ENCODE measurements around the gene ABCC4.
A peak's percentile ranks its signal among the peaks of the same experiment; 100 is the strongest.

ABCC4 gene

DNA sequence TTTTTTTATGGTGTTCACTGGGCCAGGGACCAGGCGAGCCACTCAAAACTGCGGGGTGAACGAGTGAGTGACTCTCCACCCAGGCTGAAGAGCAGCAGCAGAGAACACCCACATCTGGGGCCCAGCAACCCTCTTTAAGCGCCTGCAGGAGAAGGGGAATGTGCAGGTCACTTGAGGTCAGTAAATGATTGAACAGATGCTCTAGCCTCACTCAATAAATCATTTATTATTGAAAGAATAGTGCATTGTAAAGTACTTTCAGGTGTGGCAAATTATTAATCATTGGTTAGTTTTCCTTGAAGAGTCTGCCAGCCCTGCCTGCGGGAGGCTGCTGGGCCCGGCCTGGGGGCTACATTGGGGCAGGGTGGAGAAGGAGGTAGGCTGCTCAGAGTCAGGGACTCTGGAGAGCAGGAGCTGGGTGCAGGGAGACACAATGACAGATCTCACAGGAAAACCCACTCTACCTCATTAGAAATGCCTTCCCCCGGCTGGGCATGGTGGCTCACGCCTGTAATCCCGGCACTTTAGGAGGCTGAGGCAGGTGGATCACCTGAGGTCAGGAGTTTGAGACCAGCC is 42.5 kb downstream of the ABCC4 start:
- no peak for DNase-seq (ENCODE audit: low read depth)
- TF ChIP-seq, protein P1, sequence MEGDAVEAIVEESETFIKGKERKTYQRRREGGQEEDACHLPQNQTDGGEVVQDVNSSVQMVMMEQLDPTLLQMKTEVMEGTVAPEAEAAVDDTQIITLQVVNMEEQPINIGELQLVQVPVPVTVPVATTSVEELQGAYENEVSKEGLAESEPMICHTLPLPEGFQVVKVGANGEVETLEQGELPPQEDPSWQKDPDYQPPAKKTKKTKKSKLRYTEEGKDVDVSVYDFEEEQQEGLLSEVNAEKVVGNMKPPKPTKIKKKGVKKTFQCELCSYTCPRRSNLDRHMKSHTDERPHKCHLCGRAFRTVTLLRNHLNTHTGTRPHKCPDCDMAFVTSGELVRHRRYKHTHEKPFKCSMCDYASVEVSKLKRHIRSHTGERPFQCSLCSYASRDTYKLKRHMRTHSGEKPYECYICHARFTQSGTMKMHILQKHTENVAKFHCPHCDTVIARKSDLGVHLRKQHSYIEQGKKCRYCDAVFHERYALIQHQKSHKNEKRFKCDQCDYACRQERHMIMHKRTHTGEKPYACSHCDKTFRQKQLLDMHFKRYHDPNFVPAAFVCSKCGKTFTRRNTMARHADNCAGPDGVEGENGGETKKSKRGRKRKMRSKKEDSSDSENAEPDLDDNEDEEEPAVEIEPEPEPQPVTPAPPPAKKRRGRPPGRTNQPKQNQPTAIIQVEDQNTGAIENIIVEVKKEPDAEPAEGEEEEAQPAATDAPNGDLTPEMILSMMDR (IDR thresholded peaks at IDR 0.05; ENCODE audit: control insufficient read depth, insufficient read depth, low read depth, low read length, missing control alignments) = no peak
- H3K4me3 ChIP-seq (ENCODE audit: control insufficient read depth, low read depth, low read length) = no peak overlapping the region

DNA sequence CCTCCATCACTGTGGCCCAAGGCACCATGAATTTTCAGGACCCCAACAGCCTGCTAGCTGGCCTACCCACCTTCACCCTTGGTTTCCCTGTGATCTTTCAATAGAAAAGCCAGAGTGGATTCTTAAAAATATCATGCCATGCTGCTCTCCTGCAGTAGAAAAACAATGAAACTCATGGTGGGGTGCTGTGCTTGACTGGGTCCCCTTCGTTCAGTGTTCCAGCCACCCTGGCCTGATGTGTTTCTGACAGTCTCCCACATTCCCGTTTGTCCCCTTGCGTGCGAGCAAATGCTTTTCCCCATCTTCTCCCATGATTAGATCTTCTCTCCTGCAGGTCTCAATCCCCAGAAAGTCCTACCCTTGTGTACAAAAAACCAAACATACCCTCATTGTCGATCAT is 43.2 kb downstream of the ABCC4 start:
- no peak for DNase-seq (ENCODE audit: low read depth)
- TF ChIP-seq, protein P1 (IDR thresholded peaks at IDR 0.05; ENCODE audit: control insufficient read depth, insufficient read depth, low read depth, low read length, missing control alignments) = no peak
- no peak overlapping the region for H3K4me3 ChIP-seq (ENCODE audit: control insufficient read depth, low read depth, low read length)

DNA sequence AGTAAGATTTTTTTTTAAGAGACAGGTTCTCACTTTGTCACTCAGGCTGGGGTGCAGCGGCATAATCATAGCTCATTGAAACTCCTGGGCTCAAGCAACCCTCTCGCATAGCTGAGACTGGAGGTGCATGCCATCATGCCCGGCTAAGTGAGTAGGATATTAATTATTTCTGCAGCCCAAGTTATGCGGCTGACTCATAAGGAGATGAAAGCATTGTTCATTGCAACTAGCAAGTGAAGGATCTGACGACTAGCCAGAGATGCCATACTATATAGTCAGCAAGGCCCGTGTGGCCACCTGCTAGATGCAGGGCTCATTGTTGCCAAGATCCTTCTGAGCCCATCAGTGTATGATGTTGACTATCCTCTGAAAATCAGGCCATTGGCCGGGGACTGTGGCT is 45.2 kb downstream of the ABCC4 start:
- H3K4me3 ChIP-seq (ENCODE audit: control insufficient read depth, low read depth, low read length) = no peak overlapping the region
- DNase-seq (ENCODE audit: low read depth) = peak; percentile 61
- TF ChIP-seq, protein P1 (IDR thresholded peaks at IDR 0.05; ENCODE audit: control insufficient read depth, insufficient read depth, low read depth, low read length, missing control alignments) = no peak

DNA sequence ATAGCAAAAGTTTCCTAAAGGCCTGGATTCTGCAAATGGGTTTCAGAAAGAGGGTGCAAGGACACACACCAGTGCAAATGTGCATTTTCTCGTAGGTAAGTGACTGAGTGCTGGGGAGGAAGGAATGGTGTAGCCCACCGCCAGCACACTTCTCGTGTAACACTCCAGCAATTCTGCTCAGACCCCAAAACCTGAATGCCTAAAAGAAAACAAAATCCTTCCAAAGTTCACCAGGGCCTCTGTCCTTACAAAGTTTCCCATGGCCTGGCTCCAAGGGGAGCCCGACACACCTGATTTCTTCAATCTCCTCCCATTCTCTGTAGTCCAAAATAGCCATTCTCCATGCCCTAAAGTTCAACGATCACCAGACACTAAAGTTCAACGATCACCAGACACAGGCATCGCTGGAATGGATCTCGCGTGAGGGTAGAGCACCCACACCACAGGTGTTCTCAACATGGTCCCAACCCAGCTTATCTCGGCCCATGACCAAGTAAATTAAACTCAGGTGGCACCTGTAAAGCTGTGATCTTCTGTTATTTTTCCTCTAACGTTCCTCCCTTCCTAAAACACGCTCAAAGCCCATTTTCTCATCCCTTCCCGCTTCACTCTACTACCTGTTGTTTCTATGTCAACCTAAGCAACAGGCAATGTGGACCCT is 46.0 kb downstream of the ABCC4 start:
- no peak for DNase-seq (ENCODE audit: low read depth)
- TF ChIP-seq, protein P1 (IDR thresholded peaks at IDR 0.05; ENCODE audit: control insufficient read depth, insufficient read depth, low read depth, low read length, missing control alignments) = no peak
- H3K4me3 ChIP-seq (ENCODE audit: control insufficient read depth, low read depth, low read length) = no peak overlapping the region

DNA sequence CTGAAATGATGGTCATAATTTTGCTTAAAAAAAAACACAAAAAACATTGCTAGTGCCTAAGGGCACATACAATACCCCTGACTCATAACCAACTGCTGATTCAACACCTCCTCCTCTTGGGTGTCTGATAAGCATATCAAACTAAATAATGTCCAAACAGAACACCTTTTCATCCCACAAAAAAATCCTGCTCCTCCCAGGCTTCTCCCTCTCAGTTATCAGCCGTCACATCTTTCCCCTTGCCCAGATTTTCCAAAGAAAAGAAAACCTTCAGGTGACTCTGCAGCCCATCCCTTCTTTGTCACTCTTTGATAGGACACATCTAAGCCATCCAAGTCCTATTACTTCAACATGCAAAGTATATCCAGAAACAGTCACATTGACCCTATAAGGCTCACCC is 46.9 kb downstream of the ABCC4 start:
- DNase-seq (ENCODE audit: low read depth) = no peak
- no peak overlapping the region for H3K4me3 ChIP-seq (ENCODE audit: control insufficient read depth, low read depth, low read length)
- TF ChIP-seq, protein P1 (IDR thresholded peaks at IDR 0.05; ENCODE audit: control insufficient read depth, insufficient read depth, low read depth, low read length, missing control alignments) = no peak

DNA sequence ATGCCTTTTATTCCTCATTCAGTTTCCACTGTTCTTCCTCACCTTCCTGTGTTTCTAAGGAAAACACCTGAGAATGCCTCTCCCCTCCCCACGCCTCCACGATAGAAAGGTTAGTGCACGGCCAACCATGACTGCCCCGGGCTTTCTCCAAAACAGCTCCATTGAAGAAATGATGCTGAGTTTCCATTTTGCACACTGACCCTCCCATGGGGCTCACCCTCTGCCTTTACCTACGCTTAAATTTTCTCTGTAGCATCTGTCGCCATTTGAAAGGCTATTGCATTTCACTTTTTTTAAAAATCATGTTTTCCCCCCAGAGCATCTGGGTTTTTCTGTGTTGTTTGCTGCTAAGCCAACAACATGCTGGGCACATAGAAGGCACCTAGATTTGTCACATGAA is 48.2 kb downstream of the ABCC4 start:
- DNase-seq (ENCODE audit: low read depth) = no peak
- TF ChIP-seq, protein P1 (IDR thresholded peaks at IDR 0.05; ENCODE audit: control insufficient read depth, insufficient read depth, low read depth, low read length, missing control alignments) = no peak

More for the DNA sequence above, 48.2 kb downstream of the ABCC4 start:
- H3K4me3 ChIP-seq (ENCODE audit: control insufficient read depth, low read depth, low read length) = no peak overlapping the region

Data from AG09309 (cell line).